Measurements from ENCODE around the gene MATN4.

DNA sequence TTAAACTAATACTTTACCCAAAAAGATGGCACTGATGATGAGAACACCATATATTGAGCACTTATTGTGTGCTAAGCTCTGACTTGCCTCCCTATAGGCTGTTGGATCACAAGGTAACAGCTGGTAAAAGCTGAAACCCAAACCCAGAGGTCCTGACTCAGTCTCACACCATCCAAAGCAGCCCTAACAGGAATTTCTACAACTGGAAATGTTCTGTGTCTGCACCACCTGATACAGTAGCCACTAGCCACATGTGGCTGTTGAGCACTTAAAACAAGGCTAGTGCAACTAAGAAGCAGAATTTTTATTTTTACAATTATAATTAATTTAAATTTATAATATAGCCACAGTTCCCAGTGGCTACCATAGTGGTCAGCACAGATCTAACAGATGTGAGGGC, 15.6 kb upstream of the MATN4 start:
- TF ChIP-seq, protein P1, sequence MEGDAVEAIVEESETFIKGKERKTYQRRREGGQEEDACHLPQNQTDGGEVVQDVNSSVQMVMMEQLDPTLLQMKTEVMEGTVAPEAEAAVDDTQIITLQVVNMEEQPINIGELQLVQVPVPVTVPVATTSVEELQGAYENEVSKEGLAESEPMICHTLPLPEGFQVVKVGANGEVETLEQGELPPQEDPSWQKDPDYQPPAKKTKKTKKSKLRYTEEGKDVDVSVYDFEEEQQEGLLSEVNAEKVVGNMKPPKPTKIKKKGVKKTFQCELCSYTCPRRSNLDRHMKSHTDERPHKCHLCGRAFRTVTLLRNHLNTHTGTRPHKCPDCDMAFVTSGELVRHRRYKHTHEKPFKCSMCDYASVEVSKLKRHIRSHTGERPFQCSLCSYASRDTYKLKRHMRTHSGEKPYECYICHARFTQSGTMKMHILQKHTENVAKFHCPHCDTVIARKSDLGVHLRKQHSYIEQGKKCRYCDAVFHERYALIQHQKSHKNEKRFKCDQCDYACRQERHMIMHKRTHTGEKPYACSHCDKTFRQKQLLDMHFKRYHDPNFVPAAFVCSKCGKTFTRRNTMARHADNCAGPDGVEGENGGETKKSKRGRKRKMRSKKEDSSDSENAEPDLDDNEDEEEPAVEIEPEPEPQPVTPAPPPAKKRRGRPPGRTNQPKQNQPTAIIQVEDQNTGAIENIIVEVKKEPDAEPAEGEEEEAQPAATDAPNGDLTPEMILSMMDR (IDR thresholded peaks at IDR 0.05 in 8 of 11, conservative IDR thresholded peaks at IDR 0.05 in 3 of 11) = no peak
- TF ChIP-seq POLR2A (IDR thresholded peaks at IDR 0.05) (no peak), POLR2AphosphoS5 (IDR thresholded peaks at IDR 0.05) (no peak)

Data from spleen (tissue), 7 donors.